ENCODE data around the gene WARS2.

The WARS2 gene

GRCh38 chr1:118985640-118986554 is 154.6 kb downstream of the WARS2 start:
- DNase-seq (ENCODE audit: low read depth, low spot score): no peak
- POLR2A ChIA-PET: interaction anchor here (0.6 to 2.3 kb wide), 6 partner anchors 10 to 834 kb away, joined by 3 to 13 read pairs (median 4); no protein-coding TSS in a partner anchor
- no peak for TF ChIP-seq CTCF (IDR thresholded peaks at IDR 0.05; ENCODE audit: insufficient read depth, low read length, missing control alignments)
- H3K4me3 ChIP-seq (ENCODE audit: low read depth, low read length): peak overlapping the region; percentile 83
- CTCF ChIA-PET: interaction anchor here (0.9 to 1.2 kb wide), 5 partner anchors 8 to 381 kb away, joined by 3 to 4 read pairs (median 3); no protein-coding TSS in a partner anchor

DNA sequence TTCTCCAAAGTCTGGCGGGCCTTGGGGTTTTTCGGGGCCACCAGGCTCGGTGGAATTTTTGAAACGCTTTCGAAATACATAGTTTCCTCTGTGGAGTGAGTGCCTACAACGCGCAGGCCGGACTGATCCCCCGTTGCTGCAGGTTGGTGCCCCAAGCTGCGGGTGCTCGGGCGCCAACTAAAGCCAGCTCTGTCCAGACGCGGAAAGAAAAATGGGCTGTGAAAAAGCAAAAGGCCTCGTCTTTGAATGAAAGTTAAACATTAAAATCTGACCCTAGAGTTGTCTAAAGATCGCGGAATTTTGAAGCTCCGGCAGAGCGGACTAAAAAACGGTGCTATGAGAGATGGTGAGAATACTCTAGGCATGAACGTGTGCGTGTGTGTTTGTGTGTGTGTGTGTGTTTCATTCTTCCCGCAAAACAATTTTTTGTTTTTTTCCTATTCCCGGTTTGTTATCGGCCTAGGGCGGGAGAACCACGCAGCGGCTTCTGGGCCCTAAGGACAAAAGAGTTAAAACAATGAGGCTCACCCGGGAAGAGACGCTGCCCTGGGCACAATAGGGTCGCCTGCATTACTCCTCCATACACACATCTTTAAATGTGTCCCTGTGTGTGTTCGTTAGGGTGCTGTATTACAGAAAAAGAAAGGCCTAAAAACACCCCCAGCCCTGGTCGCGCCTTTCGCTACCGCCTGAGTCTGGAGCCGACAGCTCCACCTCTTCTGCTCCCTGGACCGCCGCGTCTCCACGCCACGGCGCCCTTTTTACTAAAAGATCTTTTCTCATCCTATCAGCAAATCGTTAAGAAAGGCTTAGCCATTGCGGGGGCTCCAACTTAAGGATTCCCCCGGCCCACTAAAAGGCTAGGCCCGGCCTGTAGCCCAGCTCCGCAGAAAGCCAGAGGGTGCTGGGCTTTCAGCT is 155.5 kb downstream of the WARS2 start:
- H3K4me3 ChIP-seq (ENCODE audit: low read depth, low read length): peak overlapping the region; percentile 83
- TF ChIP-seq CTCF (IDR thresholded peaks at IDR 0.05; ENCODE audit: insufficient read depth, low read length, missing control alignments): no peak
- DNase-seq (ENCODE audit: low read depth, low spot score): no peak
- ChIA-PET POLR2A (interaction anchor here (0.8 to 2.3 kb wide), 5 partner anchors 9 to 156 kb away, joined by 3 to 13 read pairs (median 4); partner anchors contain the start of gene WARS2), CTCF (interaction anchor here (0.8 to 1.2 kb wide), 7 partner anchors 8 to 421 kb away, joined by 3 to 4 read pairs (median 3); no protein-coding TSS in a partner anchor)

GRCh38 chr1:118984086-118984721 is 156.2 kb downstream of the WARS2 start:
- CTCF ChIA-PET: interaction anchor here (0.8 to 1.2 kb wide), 4 partner anchors 19 to 420 kb away, joined by 3 to 4 read pairs (median 3); no protein-coding TSS in a partner anchor
- TF ChIP-seq CTCF (IDR thresholded peaks at IDR 0.05; ENCODE audit: insufficient read depth, low read length, missing control alignments): no peak
- peak overlapping the region; percentile 83 for H3K4me3 ChIP-seq (ENCODE audit: low read depth, low read length)
- POLR2A ChIA-PET: interaction anchor here (1.3 to 2.3 kb wide), 3 partner anchors 8 to 156 kb away, joined by 3 to 13 read pairs (median 4); partner anchors contain the start of gene WARS2
- DNase-seq (ENCODE audit: low read depth, low spot score): no peak

- no peak for TF ChIP-seq CTCF (IDR thresholded peaks at IDR 0.05; ENCODE audit: insufficient read depth, low read length, missing control alignments)
- ChIA-PET POLR2A (interaction anchor here (2.2 kb wide), 1 partner anchor 12 kb away, joined by 4 read pairs; no protein-coding TSS in a partner anchor), CTCF (interaction anchor here (0.8 to 1.2 kb wide), 2 partner anchors 24 to 26 kb away, joined by 3 read pairs; no protein-coding TSS in a partner anchor)
- peak overlapping the region; percentile 83 for H3K4me3 ChIP-seq (ENCODE audit: low read depth, low read length)
- no peak for DNase-seq (ENCODE audit: low read depth, low spot score)
Observed at GRCh38 chr1:118983558-118984041, 156.9 kb downstream of the WARS2 start.

- CTCF ChIA-PET: interaction anchor here (0.6 to 1.2 kb wide), 2 partner anchors 20 to 25 kb away, joined by 3 read pairs; no protein-coding TSS in a partner anchor
- DNase-seq (ENCODE audit: low read depth, low spot score): no peak
- POLR2A ChIA-PET: interaction anchor here (1.0 kb wide), 1 partner anchor 157 kb away, joined by 3 read pairs; the partner anchor contains the start of gene WARS2
- TF ChIP-seq CTCF (IDR thresholded peaks at IDR 0.05; ENCODE audit: insufficient read depth, low read length, missing control alignments): no peak
- peak overlapping the region; percentile 83 for H3K4me3 ChIP-seq (ENCODE audit: low read depth, low read length)
Observed at GRCh38 chr1:118982821-118983557, 157.5 kb downstream of the WARS2 start.
